Lower leg skin (tissue), 3 donors: ENCODE data around the gene PPP2R5C.

Experiments used
- POLR2A ChIP-seq, 2 donors: fragments of 450-650 bp; IDR thresholded peaks; one replicate each; pipeline ENCODE4 v1.6.1; 2016 to 2017; ENCODE audit warnings: antibody characterized with exemption in 2 of 2, mild to moderate bottlenecking in 1 of 2, moderate library complexity in 1 of 2
- TF ChIP-seq, protein P1 (sequence below), 3 donors: fragments of 450-650 bp; IDR thresholded peaks; one replicate each; pipeline ENCODE4 v1.5.1; 2016; ENCODE audit warnings: antibody characterized with exemption in 3 of 3, mild to moderate bottlenecking in 3 of 3, moderate library complexity in 2 of 3

DNA sequence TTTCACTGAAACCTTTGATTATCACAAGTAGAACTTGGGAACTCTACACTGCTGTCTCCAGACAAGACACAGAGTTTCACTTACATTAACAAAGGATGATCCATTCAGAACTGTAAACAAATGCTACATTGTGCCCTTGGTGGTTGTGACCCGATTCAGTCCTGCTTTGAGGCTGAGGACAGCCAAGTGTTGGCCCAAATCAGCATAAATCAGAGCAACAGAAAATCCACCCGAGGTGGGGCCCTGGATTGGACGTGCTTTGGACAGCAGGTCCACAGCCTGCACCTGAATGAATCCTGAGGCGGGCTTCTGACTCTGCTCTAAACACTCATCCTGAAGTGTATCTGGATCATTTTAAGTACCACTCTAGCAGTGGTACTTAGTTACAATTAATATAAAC is 68.8 kb downstream of the PPP2R5C start:
- TF ChIP-seq, protein P1, sequence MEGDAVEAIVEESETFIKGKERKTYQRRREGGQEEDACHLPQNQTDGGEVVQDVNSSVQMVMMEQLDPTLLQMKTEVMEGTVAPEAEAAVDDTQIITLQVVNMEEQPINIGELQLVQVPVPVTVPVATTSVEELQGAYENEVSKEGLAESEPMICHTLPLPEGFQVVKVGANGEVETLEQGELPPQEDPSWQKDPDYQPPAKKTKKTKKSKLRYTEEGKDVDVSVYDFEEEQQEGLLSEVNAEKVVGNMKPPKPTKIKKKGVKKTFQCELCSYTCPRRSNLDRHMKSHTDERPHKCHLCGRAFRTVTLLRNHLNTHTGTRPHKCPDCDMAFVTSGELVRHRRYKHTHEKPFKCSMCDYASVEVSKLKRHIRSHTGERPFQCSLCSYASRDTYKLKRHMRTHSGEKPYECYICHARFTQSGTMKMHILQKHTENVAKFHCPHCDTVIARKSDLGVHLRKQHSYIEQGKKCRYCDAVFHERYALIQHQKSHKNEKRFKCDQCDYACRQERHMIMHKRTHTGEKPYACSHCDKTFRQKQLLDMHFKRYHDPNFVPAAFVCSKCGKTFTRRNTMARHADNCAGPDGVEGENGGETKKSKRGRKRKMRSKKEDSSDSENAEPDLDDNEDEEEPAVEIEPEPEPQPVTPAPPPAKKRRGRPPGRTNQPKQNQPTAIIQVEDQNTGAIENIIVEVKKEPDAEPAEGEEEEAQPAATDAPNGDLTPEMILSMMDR (IDR thresholded peaks at IDR 0.05) = no peak
- TF ChIP-seq POLR2A (IDR thresholded peaks at IDR 0.05) = no peak
